Panc1 (cell line): ENCODE measurements around the gene CACTIN.

Source experiments
- POLR2AphosphoS5 ChIP-seq: IDR thresholded peaks from 2 replicates; pipeline ENCODE4 v1.6.1; 2012; ENCODE audit warnings: mild to moderate bottlenecking, low read depth, low read length, moderate library complexity
- REST ChIP-seq, 2 experiments: IDR thresholded peaks; 2 replicates each; pipeline ENCODE4 v1.6.1; 2011 to 2012; ENCODE audit warnings: low read depth in 2 of 2, control low read depth in 1 of 2, low read length in 1 of 2, mild to moderate bottlenecking in 1 of 2, moderate library complexity in 1 of 2; ENCODE audit not compliant: insufficient read depth in 1 of 2
- TF ChIP-seq, protein P1 (sequence below): fragments of 450-650 bp; IDR thresholded peaks from 2 replicates; pipeline ENCODE4 v1.5.1; 2017; ENCODE audit warnings: mild to moderate bottlenecking

GRCh38 chr19:3651684-3652083, 25.1 kb upstream of the CACTIN start:
- TF ChIP-seq, protein P1, sequence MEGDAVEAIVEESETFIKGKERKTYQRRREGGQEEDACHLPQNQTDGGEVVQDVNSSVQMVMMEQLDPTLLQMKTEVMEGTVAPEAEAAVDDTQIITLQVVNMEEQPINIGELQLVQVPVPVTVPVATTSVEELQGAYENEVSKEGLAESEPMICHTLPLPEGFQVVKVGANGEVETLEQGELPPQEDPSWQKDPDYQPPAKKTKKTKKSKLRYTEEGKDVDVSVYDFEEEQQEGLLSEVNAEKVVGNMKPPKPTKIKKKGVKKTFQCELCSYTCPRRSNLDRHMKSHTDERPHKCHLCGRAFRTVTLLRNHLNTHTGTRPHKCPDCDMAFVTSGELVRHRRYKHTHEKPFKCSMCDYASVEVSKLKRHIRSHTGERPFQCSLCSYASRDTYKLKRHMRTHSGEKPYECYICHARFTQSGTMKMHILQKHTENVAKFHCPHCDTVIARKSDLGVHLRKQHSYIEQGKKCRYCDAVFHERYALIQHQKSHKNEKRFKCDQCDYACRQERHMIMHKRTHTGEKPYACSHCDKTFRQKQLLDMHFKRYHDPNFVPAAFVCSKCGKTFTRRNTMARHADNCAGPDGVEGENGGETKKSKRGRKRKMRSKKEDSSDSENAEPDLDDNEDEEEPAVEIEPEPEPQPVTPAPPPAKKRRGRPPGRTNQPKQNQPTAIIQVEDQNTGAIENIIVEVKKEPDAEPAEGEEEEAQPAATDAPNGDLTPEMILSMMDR, result no peak
- TF ChIP-seq POLR2AphosphoS5 (no peak), REST (IDR thresholded peaks at IDR 0.05; ENCODE audit: insufficient read depth in 1 of 2, low read depth in 2 of 2, low read length in 1 of 2) (no peak)
